GM19372 (cell line): ENCODE measurements around the gene CNIH3.
"Not testable (repeated sequence)": the region's sequence is repeated elsewhere in the genome, so short reads cannot be mapped to it uniquely, and the experiment has no call there.

Experiments
- ATAC-seq: cut with Tn5 transposase; IDR thresholded peaks from one replicate; pipeline ENCODE4 v1.9.1; 2021; ENCODE audit warnings: mild to moderate bottlenecking, low read depth, moderate library complexity; ENCODE audit not compliant: unreplicated experiment

Gene CNIH3

DNA sequence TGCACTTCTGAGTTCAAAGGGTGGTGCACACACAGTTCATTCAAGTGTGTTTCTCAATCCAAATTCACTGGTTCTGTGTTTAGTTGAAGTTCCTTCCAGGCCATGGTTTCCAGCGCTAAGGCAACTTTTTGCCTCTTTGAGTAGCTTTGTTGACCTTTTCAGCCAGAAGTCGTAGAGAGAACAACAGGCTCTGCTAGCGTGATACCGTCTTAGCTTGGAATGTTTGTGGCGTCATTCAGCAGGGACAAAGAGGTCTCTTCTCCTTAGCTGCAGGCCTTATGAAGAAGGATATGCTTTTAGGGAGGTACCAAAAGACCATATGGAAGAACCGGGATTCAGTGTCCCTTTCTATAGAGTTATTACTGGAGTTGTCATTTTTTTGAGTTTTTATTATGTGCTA lies 65.7 kb downstream of the CNIH3 start:
- no peak for ATAC-seq

DNA sequence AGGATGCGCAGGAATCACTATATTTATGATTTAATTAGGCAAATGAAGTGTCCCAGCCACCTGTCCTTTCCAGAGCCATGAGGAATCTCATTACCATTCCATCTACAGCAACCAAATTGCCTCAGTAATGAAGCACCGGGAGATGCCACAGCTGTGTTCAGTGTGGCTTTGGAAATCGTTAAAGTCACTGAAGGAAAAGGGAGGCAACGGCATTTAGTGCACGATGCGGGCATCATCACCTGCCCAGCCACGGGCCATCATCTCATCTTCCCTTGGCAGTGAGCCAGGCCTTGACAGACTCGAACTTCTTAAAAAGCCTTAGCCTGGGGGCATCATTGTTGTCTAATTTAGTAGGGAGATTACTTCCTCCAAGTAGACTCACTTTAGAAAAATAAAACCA lies 67.8 kb downstream of the CNIH3 start:
- ATAC-seq, result no peak

DNA sequence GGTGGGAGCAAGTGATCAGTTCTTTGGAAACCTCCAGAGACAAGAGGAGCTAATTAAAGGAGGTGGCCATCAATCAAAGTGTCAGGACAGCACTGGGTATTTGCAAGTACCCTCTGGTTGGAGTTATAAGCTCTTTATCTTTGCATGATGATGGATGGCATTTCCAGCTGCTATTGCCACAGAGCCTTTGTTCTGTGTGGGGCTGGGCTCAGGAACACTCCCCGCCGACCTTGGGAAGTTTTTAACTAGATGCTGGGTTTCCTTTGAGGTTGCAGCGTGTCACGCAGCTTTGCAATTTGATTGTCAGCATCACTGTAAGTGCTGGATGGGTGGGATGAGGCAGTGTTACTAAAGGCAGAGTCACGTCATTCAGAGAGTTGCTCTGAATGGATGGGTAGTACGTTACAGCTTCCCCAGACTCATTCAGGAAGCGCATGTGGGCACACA lies 68.9 kb downstream of the CNIH3 start:
- no peak for ATAC-seq

DNA sequence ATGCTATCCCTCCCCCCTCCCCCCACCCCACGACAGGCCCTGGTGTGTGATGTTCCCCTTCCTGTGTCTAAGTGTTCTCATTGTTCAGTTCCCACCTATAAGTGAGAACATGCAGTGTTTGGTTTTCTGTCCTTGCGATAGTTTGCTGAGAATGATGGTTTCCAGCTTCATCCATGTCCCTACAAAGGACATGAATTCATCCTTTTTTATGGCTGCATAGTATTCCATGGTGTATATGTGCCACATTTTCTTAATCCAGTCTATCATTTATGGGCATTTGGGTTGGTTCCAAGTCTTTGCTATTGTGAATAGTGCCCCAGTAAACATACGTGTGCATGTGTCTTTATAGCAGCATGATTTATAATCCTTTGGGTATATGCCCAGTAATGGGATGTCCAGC lies 70.0 kb downstream of the CNIH3 start:
- ATAC-seq, result not testable (repeated sequence)

DNA sequence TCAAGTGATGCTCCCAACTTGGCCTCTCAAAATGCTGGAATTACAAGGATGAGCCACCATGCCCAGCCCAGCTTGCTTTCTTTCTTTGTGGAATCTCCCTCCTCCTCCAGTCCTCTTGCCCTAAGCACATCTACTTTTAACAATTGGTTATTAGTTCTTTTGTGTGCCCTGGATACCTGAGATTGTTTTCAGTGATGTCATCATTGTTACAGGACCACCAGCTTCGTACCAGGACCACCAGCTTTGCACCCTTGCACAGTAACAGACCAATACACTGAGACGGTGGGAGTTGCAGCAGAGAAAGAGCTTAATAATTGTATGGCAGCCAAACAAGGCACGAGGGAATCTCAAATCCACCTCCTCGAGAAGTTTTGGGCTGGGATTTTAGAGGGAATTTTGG lies 71.3 kb downstream of the CNIH3 start:
- ATAC-seq, result no peak

DNA sequence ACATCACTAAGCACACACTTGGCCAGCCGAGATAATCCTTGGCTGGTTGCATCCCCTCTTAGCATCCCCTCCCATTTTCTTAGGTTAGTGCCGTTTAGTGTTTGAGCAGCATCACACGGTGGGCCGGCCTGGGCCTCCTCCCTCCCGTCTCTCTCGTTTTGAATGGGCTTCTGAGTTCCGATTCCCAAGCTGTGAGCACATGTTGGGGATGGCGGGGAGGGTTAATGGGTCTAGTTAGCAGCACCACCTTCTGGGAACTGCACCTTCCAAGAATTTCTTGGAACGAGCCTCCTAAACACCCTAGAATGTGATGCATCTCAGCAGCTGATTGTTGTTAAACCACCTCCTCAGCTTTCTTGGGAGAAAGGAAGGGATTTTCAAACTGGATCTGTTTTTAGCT lies 73.3 kb downstream of the CNIH3 start:
- no peak for ATAC-seq

DNA sequence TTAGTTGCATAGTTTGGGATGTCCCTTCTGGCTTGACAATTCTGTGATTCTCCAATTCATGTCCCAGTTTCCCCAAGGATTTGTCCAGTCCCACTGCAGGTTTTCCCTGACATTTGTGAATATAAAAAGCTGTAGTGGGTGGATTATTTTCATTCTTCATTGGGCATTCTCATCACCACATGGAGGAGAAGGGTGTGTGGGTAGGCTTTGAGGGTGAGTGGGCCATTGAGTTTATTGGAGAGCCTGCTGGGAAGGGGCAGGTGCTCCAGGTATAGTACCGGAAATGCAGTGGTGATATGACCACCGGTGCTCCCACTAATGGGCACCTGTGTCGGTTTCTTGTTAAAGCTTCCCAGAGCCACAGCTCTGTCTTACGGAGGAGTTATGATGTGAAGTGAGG lies 74.5 kb downstream of the CNIH3 start:
- no peak for ATAC-seq

DNA sequence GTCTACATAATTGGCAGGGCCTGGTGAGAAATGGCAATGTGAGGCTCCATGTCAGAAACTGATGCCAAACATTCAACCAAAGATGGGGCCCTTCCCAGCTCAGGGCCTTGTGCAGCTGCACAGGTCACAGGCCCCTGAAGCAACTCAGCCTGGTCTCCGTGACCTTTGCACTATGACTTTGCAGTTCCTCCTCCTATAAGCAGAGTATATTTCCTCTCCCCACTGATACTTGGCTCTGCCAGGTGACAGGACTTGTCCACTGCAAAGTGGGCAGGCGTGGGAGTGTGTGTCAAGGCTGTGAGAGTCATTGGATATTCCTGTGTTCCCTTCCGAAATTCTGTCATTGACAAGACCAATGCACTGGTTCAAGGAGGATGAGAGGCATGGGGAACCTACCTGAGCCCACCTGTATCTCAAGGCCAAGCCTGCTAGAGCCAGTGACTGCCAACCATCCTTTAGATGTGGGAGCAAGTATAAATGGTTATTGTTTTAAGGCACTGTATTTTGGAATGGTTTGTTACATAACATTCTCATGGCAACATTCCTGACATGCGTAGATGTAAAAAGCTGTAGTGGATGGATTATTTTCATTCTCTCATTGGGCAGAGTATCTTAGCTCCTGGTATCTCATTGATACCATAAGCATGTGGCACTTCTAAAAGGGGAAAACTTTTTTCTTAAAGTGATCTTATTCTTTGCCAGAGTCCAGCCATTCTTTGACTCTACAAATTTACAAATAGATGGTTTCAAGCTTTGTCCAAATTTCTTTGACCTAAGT lies 75.2 kb downstream of the CNIH3 start:
- ATAC-seq, result no peak

DNA sequence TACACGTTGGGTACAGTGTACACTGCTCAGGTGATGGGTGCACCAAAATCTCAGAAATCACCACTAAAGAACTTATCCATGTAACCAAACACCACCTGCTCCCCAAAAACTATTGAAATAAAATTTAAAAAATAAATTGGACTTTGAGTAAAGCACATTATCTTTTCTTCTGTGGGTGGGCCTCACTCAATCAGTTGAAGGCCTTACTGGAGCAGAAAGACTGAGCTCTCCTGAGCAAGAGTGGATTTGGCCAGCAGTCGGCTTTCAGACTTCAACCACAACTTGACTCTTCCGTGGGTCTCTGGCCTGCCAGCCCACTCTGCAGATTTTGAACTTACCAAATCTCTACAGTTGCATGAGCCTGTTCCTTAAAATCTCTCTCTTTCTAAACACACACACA lies 78.9 kb downstream of the CNIH3 start:
- ATAC-seq, result no peak

DNA sequence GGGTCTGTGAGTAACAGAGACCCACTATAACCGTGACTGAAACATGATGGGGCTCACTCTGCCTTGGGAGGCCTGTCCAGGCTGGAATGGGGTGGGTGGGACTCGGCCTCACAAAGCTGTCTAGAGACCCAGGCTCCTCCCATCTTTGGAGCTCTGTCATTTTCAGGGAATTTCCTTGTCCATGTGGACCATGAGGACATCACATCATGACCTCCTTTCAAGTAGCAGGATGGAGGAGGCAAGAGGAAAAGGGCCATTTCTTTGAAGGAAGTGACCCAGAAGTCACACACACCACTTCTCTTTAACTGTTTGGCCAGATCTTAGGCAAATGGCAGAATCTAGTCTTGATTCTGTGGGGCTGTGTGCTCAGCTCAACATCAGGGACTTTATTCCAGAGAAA lies 79.9 kb downstream of the CNIH3 start:
- ATAC-seq, result no peak

DNA sequence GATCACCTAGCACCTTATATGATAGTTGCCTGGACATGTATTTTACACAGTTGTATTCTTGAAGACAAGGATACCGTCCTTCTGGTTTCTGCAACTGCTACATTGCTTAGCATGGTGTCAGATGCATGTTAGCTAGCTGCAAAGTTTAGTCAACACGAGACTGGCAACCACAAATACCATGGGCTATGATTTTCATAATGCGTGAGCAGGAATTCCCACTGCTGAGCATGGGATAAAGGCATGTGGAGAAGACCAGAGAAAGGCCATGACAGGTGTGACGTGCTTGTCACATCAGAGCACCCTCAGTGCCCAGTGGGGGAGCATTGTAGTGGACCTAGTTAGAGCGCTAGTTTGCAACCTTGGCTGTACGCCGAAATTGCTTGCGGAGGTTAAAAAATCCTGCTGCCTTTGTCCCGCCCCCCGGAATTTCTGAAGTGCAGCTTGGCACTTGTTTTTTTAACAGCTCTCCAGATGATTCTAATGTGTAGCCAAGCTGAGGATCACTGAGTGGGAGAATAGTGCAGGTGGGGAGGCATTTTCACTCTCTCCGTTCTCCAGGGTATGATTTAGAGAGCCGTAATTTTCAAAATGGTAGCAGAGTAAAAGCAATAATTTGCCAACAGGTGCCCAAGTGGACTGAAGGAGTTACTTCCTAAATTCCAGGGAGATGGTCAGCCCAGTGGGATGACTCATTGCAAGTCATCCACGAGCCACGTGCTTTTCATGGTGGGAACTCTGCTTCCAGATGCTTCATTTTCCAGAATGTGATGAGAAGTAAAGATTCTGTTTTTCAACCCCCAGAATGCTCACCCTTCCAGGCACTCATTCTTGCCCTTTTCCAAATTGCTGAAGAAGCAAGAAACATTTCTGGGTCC lies 81.0 kb downstream of the CNIH3 start:
- no peak for ATAC-seq

DNA sequence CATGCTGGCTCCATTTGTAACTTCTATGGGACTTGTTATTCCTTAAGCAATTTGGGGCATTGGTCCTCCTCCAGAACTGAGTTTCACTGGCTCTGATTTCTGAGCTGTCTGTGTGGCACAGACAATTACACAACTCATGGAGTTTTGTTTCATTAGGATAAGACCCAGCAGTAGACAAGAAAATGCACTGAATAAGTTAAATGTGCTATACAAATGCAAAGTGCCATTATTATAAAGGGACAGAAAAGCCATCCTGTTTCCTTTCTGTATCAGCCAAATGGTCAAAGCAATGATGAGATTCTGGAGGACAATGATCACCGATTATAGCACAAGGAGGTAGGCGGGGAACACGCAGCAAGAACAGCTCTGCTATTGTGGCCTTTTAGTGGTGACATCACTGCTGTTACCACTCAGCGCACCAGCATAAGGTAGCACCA lies 81.9 kb downstream of the CNIH3 start:
- ATAC-seq, result no peak

DNA sequence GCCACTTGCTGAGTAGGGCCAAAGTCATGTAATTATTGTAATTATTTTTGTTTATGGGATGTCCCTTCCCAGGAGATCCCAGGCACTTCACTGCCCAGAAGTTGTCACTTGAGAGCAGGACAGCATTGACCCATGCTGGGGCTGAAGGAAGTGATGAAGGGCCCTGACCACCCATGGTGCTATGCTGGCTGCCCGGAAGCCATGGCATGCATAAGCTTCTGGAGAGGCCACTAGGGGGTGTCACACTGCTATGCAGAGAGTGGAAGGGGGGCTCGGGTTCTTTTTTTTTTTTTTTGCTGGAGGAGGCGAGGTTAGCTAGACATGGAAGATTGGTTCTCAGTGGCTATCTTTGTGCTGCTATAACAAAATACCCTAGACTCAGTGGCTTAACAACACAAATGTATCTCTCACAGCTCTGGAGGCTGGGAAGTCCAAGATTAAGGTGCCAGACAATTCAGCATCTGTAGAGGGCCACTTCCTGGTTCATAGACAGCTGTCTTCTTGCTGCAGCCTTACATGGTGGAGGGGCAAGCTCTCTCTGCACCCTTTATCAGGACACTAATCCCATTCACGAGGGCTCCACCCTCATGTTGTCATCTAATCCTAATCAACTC lies 84.9 kb downstream of the CNIH3 start:
- ATAC-seq, result peak; percentile 61

DNA sequence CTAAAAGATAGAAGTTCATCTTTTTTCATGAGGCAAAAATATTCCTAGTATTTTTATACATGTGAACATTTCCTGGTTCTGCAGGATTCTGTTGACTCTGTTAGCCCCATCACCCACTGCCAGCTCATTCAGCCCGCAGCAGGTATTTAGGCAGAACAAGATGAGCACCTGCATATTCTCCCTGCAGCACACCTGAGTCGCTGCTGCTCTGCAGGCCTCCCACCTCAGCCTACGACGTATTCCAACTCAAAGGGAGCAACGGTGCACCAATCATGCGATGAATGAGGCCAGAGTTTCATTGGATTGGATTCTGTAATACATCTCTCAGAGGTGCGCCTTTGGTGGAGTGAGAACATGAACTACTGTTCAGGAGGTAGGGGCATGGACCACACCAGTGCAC lies 87.6 kb downstream of the CNIH3 start:
- no peak for ATAC-seq

DNA sequence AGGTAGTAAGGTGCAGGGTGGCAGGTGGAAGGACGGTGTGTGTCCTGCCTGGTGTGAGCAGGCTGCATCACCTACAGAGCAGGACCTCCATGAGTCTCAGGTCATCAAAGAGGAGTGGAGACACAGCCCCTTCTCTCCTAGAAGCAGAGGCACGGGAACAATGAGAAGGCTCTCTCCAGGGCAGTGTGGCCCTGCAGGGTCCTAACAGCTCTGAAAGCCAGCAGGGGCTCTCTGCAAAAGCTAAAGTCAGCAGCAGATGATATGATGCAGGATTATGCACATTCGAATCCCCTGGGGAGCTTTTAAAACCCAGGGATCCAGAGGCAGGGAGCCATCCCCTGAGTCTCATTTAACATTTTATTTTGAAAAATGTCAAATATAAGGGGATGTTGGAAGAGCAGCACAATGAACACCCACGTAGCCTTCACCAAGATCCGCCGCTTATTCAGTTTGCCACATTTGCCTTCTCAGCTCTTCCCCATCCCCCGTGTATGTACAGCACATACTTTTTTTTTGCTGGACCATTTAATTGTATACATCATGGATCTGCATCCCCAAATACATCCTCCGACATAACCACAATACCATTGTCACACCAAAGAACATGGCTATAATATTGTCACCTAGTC lies 88.1 kb downstream of the CNIH3 start:
- ATAC-seq, result no peak

DNA sequence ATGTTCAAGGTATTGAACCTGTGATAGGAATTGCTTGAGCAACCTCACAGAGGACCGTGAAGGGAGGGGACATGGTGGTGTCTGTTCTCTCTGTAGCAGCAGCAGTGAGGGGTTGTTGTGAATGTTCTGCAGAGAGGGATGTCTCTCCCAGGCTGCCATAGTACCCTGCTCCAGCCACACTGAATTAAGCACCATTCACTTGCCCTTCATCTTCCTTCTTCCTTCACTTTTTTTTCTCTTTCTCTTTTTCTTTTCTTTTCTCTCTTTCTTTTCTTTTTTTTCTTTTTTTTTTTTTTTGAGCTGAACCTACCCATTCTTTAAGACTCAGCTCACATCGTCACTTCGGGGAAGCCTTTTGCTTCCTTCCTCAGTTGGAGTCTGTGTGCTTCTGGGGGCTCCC lies 89.5 kb downstream of the CNIH3 start:
- no peak for ATAC-seq

DNA sequence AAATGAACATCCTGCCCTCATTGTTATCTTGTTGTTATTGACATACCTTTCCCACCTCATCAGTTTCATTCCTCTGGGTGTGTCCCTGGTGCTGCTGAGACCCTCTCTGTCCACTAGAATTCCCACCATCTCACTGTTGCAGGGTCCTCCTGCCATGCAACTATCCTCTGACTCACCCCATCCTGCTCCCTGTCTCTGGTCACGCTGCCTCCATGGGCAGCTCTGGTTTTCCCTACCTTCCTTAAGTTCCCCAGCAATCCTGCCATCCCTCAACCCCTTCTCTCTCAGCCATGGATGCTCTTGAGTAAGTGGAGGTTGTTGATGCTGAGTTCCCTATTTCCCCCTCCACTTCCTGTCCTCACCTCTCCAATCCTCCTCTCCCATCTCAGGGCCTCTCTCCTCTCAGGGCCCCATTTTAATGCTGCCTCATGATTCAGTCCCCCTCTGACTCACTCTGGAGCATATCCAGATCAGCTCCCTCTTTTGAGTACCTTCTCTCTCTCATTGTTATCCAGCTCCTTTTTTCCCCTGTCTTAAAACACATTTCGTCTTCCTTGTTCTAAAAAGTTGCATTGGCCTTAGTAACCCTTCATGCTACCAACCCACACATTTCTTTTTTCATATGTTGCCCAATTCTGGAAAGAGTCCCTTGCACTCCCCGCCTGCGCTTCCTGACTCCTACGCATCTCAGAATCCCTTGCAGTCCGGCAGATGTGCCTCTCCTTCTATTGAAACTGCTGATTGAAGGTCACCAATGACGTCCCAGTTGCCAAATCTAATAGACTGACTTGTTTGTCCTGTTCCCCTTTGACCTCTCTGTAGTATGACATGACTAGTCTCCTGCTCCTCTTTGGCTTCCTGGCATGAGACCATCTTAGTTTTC lies 92.0 kb downstream of the CNIH3 start:
- ATAC-seq, result no peak

DNA sequence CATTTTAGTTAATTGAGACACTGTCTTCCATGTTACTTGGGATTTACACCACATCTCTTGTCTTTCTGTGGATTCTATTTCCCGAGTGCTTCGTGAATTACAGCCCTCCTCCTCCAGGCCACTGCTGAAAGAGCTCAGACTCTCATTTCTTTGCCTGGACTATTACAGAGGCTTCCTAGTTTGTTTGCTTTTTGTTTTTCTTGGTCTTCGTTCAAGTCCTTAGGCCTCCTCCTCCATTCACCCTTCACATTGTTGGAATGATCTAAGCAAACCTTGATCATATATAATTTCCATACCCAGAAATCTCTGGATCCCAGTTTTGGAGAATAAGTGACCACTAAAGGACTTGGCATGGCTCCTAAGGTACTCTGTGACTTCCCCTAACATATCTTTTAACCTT lies 94.1 kb downstream of the CNIH3 start:
- no peak for ATAC-seq

DNA sequence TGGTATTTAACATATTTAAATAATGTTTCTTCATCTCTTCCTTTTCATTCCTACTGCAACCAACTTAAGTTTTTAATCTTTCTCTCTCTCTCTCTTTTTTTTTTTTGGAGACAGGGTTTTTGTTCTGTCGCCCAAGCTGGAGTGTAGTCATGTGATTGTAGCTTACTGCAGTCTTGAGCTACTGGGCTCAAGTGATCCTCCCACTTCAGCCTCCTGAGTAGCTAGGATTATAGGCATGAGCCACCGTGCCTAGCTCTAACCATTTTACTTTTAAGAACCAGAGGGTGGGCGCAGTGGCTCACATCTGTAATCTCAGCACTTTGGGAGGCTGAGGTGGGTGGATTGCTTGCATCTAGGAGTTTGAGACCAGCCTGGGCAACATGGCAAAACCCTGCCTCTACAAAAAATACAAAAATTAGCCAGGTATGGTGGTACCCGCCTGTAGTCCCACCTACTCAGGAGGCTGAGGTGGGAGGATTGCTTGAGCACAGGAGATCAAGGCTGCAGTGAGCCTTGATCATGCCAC lies 95.2 kb downstream of the CNIH3 start:
- not testable (repeated sequence) for ATAC-seq

DNA sequence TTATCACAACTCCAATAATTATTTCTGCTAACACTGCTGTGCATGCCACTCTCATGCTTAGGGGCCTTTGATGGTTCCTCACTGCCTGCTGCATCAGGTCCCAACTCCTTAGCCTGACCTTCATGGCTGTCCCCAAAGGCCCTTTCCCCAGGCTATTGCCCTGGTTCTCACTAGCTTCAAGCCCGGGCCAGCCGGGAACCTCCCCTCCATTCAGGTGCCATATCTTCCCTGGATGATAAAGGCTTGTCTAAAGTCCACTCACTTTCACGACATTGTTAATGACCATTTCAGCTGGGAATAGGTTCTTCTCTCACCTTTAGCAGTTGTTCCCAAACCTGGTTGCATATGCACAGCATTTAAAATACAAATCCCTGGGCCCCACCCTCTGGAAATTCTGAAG lies 95.8 kb downstream of the CNIH3 start:
- ATAC-seq, result no peak
